Loucy (cell line): ENCODE results near the gene PRR30.

Experiments
- H2AFZ ChIP-seq: fragments of 200-600 bp; sonication (generic); 2 replicates; pipeline ENCODE4 v1.6.0; 2016; ENCODE audit warnings: antibody characterized with exemption, mild to moderate bottlenecking, low read length, moderate library complexity
- H3F3A ChIP-seq: fragments of 200-600 bp; 2 replicates; pipeline ENCODE4 v1.6.0; 2016; ENCODE audit warnings: antibody characterized with exemption, low read depth, mild to moderate bottlenecking
- H3K27me3 ChIP-seq: fragments of 200-600 bp; sonication (generic); 2 replicates; pipeline ENCODE4 v1.6.1; 2014; ENCODE audit warnings: low read length, mild to moderate bottlenecking; ENCODE audit not compliant: insufficient read depth, poor library complexity, severe bottlenecking
- H3K36me3 ChIP-seq: fragments of 200-600 bp; sonication (generic); 2 replicates; pipeline ENCODE4 v1.6.1; 2016; ENCODE audit warnings: low read length; ENCODE audit not compliant: insufficient read depth
- H3K4me1 ChIP-seq: fragments of 200-600 bp; sonication (generic); 2 replicates; pipeline ENCODE4 v1.5.1; 2014; ENCODE audit warnings: low read length, mild to moderate bottlenecking; ENCODE audit not compliant: insufficient read depth, poor library complexity, severe bottlenecking
- H3K4me2 ChIP-seq: fragments of 200-600 bp; sonication (generic); 2 replicates; pipeline ENCODE4 v1.6.0; 2014; ENCODE audit warnings: antibody characterized with exemption, low read length, low read depth, mild to moderate bottlenecking; ENCODE audit not compliant: poor library complexity, severe bottlenecking
- H3K4me3 ChIP-seq: fragments of 200-600 bp; sonication (generic); 2 replicates; pipeline ENCODE4 v1.5.1; 2014; ENCODE audit warnings: low read length, mild to moderate bottlenecking, mixed read lengths; ENCODE audit not compliant: poor library complexity, severe bottlenecking
- H3K79me2 ChIP-seq: fragments of 200-600 bp; sonication (generic); 2 replicates; pipeline ENCODE4 v1.6.1; 2014; ENCODE audit warnings: low read length; ENCODE audit not compliant: insufficient read depth
- H3K9ac ChIP-seq: fragments of 200-600 bp; sonication (generic); 2 replicates; pipeline ENCODE4 v1.6.0; 2014; ENCODE audit warnings: mild to moderate bottlenecking, low read depth, low read length, moderate library complexity; ENCODE audit not compliant: poor library complexity, severe bottlenecking
- H3K9me2 ChIP-seq: fragments of 200-600 bp; sonication (generic); replicated peaks from 2 replicates; pipeline ENCODE4 v1.6.1; 2016; ENCODE audit warnings: low read depth, low read length, mixed read lengths
- H3K9me3 ChIP-seq: fragments of 200-600 bp; sonication (generic); 2 replicates; pipeline ENCODE4 v1.6.1; 2014; ENCODE audit warnings: mild to moderate bottlenecking, antibody characterized with exemption, low read length, low read depth; ENCODE audit not compliant: insufficient read depth
- H4K20me1 ChIP-seq: fragments of 200-600 bp; sonication (generic); 2 replicates; pipeline ENCODE4 v1.6.0; 2014; ENCODE audit warnings: antibody characterized with exemption, low read length, mild to moderate bottlenecking; ENCODE audit not compliant: insufficient read depth, poor library complexity, severe bottlenecking
- CTCF ChIP-seq: fragments of 200-600 bp; sonication (generic); conservative IDR thresholded peaks from 2 replicates; pipeline ENCODE4 v1.5.1; 2014; ENCODE audit warnings: mild to moderate bottlenecking, antibody characterized with exemption, low read length
- EZH2phosphoT487 ChIP-seq: fragments of 200-600 bp; IDR thresholded peaks from 2 replicates; pipeline ENCODE4 v1.6.1; 2018; ENCODE audit warnings: antibody characterized with exemption, mild to moderate bottlenecking, moderate library complexity, borderline replicate concordance

The PRR30 gene

GRCh38 chr2:27128668-27129571, 10.3 kb downstream of the PRR30 start:
- Histone ChIP-seq H3K4me2 (no peak overlapping the region), H2AFZ (no peak overlapping the region), H3K9me2 (no peaks in the 10 kb centered on the region), H3K27me3 (no peaks in the 10 kb centered on the region), H4K20me1 (peaks cover 10% of the 10 kb centered on the region), H3K9ac (no peak overlapping the region), H3K4me1 (peaks cover 20% of the 10 kb centered on the region), H3K4me3 (no peak overlapping the region), H3K9me3 (no peaks in the 10 kb centered on the region), H3K79me2 (peaks cover 26% of the 10 kb centered on the region), H3F3A (no peaks in the 10 kb centered on the region), H3K36me3 (peaks cover 10% of the 10 kb centered on the region; the same call in 1 of the 2 replicates)
- TF ChIP-seq EZH2phosphoT487: no peak
- no peak for TF ChIP-seq CTCF

- Histone ChIP-seq H3K79me2 (peaks cover 17% of the 10 kb centered on the region), H3K4me2 (no peak overlapping the region), H3K4me1 (peaks cover 13% of the 10 kb centered on the region), H3K9ac (no peak overlapping the region), H3K9me2 (no peaks in the 10 kb centered on the region), H3K27me3 (no peaks in the 10 kb centered on the region), H4K20me1 (peaks cover 4% of the 10 kb centered on the region), H2AFZ (no peak overlapping the region), H3K4me3 (no peak overlapping the region), H3K36me3 (peaks cover 10% of the 10 kb centered on the region; the same call in 1 of the 2 replicates), H3F3A (no peaks in the 10 kb centered on the region), H3K9me3 (no peaks in the 10 kb centered on the region)
- TF ChIP-seq EZH2phosphoT487: no peak
- no peak for TF ChIP-seq CTCF
These were observed 11.1 kb downstream of the PRR30 start for GRCh38 chr2:27127883-27128667.

- Histone ChIP-seq H4K20me1 (no peaks in the 10 kb centered on the region), H3K9me3 (no peaks in the 10 kb centered on the region), H2AFZ (no peak overlapping the region), H3K4me2 (no peak overlapping the region), H3F3A (no peaks in the 10 kb centered on the region), H3K27me3 (no peaks in the 10 kb centered on the region), H3K9ac (no peak overlapping the region), H3K9me2 (no peaks in the 10 kb centered on the region), H3K36me3 (peaks cover 2% of the 10 kb centered on the region; the same call in 1 of the 2 replicates), H3K79me2 (no peaks in the 10 kb centered on the region), H3K4me1 (peaks cover 5% of the 10 kb centered on the region), H3K4me3 (no peak overlapping the region)
- TF ChIP-seq CTCF (no peak), EZH2phosphoT487 (no peak)
These were observed 12.9 kb downstream of the PRR30 start for GRCh38 chr2:27126252-27126710.
